T47D (cell line): ENCODE results near the gene COL12A1.

ENCODE experiments used
- DNase-seq, 2 experiments: peaks; one replicate each; pipeline versions ENCODE4 v3.0.0 to v3.0.0-alpha.2; 2011 to 2012; ENCODE audit warnings: low read depth in 1 of 2, low spot score in 1 of 2
- JUND ChIP-seq: IDR thresholded peaks from 2 replicates; pipeline ENCODE4 v1.6.1; 2012; ENCODE audit warnings: low read depth
- in situ Hi-C: cut with HindIII; loops from 2 replicates; pipeline ENCODE4 v1.10.0; 2016; ENCODE audit warnings: low sequenced_read_pairs, low pct_unique_long_range_greater_than_20kb

Gene COL12A1

DNA sequence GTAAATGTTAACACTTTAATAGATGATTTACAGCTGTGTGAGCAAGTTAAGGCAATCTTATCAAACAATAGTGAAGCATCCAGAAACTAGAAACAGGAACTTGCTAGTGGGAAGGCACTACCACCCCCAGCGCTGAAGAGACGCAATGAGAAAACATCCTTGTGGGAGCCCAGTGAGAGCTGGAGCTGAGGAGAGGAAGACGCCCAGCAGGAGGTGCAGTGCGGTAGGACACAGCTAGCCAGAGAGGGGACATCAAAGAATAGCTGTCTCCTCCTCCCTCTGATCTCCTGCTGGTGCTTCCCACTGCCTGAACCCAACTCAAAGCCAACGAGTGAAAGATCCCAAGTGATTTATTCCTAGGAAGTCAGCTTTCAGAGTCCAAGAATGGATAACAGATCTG, 140.3 kb downstream of the COL12A1 start:
- no peak for TF ChIP-seq JUND
- no peak for DNase-seq
- in situ Hi-C loops: no loop called here

DNA sequence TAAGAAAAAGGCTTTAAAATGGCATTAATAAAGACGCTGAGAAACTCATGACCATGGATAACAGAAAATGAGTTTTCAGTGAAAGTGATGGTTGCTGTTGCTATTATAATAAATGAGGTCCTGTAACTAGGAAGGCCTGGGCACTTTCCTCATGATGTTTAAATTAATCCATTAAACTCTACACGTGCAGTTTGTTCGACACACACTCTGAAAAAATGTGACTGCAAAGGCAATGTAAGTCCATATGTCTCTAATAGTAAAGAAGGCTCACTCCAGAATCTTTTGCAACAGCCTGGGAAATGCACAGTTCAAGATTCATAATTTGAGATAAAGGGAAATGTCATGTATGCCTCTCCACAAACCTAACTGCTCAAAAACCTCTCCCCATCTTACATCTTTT, 153.4 kb downstream of the COL12A1 start:
- DNase-seq: no peak
- TF ChIP-seq JUND: no peak
- in situ Hi-C loops: no loop called here

DNA sequence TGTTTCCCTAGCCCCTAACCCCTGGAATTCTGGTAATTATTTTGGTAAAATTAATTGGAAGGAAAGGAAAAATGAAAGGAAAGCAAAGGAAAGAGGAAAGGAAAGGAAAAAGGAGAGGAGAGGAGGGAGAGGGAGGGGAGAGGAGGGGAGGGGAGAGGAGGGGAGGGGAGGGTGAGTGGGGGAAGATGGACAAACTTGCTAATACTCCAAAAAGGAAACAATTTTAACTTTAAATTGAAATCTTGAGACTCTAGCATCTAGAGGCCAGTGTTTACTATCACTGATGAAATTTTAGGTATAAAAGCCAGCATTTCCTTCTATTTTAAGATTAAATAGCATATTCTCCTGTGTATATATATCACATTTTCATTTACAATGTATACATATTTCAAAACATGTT, 156.5 kb downstream of the COL12A1 start:
- no peak for TF ChIP-seq JUND

DNA sequence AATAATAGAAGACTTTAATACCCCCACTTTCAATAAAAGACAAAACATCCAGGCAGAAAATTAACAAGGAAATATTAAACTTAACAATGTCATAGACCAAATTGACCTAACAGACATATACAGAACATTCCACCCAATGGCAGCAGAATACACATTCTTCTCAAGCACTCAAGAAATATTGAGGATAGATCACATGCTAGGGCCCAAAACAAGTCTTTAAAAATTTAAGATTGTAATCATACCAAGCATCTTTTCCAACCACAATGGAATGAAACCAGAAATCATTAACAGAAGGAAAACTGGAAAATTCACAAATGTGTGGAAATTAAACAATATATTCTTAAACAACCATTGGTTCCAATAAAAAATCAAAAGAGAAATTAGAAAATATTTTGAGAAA, 161.0 kb downstream of the COL12A1 start:
- TF ChIP-seq JUND: no peak
- in situ Hi-C loops: no loop called here
- DNase-seq: no peak

More for the DNA sequence above, 156.5 kb downstream of the COL12A1 start:
- in situ Hi-C loops: no loop called here
- DNase-seq: no peak

DNA sequence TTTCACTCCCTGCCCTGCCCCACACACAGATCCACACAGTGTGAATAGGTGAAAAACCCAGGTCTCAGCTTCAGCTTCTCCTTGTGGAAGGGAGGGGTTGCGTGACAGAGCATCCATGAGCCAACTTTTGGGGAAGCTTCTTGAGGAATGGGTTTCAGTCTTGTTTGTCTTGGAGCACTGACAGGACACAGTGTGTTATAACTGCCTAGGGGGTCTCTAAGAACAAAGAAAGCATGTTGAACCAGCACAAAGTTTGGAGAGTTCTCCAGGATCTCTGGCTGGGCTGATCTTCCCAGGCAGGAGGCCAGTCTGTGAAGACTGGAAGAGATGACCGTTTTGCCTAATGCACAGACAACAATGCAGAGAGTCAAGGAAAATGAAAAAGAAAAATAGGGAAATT, 164.5 kb downstream of the COL12A1 start:
- in situ Hi-C loops: no loop called here
- TF ChIP-seq JUND: no peak
- DNase-seq: no peak
